ENCODE measurements around the gene ZC2HC1B. TPM values are rescaled to one million over a fixed set of nuclear protein-coding genes. Genes with fewer than 3 reads are reported as not detected.

Gene ZC2HC1B
- total RNA-seq, 1 experiment from 2014 or later = not detected

DNA sequence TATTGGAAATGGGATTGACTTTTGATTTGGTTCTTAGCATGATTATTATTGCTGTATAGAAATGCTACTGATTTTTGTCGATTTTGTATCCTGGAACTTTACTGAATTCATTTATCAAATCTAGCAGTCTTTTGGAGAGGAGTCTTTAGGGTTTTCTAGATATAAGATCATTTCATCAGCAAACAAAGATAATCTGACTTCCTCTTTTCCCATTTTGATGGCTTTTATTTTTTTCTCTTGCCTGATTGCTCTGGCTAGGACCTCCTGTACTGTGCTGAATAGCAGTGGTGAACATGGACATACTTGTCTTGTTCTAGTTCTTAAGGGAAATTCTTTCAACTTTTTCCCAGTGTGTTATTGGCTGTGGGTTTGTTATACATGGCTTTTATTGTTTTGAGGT, 64.6 kb downstream of the ZC2HC1B start:
- Histone ChIP-seq H3K4me1 (replicated peaks) (no peaks in the 10 kb centered on the region), H3K9me3 (replicated peaks) (no peaks in the 10 kb centered on the region), H3K36me3 (no peaks in the 10 kb centered on the region), H3K27me3 (replicated peaks) (no peaks in the 10 kb centered on the region; the same call in 1 of the 2 replicates), H3K4me3 (no peak overlapping the region), H3K27ac (no peak overlapping the region)
- DNase-seq (ENCODE audit: low read depth in 1 of 2, low spot score in 2 of 2) = no peak

DNA sequence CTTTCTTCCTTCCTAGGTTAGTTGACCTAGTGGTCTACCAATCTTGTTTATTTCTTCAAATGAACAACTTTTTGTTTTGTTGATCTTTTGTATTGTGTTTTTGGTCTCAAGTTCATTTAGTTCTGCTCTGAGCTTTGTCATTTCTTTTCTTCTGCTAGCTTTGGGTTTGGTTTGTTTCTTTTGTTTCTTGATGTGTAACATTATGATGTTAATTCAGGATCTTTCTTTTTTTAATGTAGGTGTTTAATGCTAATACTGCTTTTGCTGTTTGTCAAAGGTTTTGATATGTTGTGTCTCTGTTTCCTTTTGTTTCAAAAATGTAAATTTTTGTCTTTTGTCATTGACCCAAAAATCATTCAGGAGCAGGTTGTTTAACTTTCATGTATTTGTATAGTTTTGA, 65.7 kb downstream of the ZC2HC1B start:
- Histone ChIP-seq H3K4me1 (replicated peaks) (no peaks in the 10 kb centered on the region), H3K9me3 (replicated peaks) (no peaks in the 10 kb centered on the region), H3K27ac (no peak overlapping the region), H3K27me3 (replicated peaks) (no peaks in the 10 kb centered on the region; the same call in 1 of the 2 replicates), H3K36me3 (no peaks in the 10 kb centered on the region), H3K4me3 (no peak overlapping the region)
- no peak for DNase-seq (ENCODE audit: low read depth in 1 of 2, low spot score in 2 of 2)

DNA sequence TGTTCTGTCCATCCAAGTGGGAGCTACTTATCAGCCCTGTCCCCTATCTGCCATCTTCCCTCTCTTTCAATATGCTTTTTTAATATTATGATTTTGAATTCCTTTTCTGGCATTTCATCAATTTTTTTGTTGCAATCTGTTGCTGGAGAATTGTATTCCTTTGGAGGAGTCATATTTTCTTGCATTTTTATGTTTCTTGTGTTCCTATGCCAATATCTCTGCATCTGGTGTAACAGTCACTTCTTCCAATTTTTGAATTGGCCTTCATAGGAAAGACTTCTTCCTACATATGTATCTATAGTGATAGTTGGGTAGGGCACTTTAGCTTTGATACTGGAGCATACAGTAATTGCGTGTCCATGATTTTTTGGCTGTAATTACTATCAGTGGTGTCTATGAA, 70.1 kb downstream of the ZC2HC1B start:
- Histone ChIP-seq H3K36me3 (no peaks in the 10 kb centered on the region), H3K27ac (no peak overlapping the region), H3K9me3 (replicated peaks) (no peaks in the 10 kb centered on the region), H3K4me3 (no peak overlapping the region), H3K27me3 (replicated peaks) (peaks cover 3% of the 10 kb centered on the region; the same call in 1 of the 2 replicates), H3K4me1 (replicated peaks) (no peaks in the 10 kb centered on the region)
- DNase-seq (ENCODE audit: low read depth in 1 of 2, low spot score in 2 of 2) = no peak

DNA sequence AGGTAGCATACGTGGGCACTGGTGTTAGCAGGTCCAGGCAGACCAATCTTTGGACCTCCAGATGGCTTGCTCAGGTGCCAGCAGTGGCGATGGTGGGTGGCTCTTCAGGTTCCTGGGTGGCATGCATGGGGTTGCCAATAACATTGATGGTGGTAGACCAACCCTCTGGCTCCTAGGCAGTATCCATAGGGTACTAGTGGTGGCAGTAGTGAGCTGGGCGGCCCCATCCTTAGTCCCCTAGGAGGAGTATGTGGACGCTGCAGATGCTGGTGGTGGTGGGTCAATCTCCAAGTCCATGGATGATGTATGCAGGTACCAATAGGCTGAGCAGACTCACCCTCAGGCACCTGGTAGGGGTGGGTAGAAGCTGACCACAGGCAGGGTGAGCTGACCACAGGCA, 70.6 kb downstream of the ZC2HC1B start:
- H3K4me1 ChIP-seq (replicated peaks) = no peaks in the 10 kb centered on the region
- H3K9me3 ChIP-seq (replicated peaks) = no peaks in the 10 kb centered on the region
- no peak overlapping the region for H3K4me3 ChIP-seq
- H3K27me3 ChIP-seq (replicated peaks) = peaks cover 3% of the 10 kb centered on the region; the same call in 1 of the 2 replicates
- DNase-seq (ENCODE audit: low read depth in 1 of 2, low spot score in 2 of 2) = no peak
- H3K27ac ChIP-seq = no peak overlapping the region
- no peaks in the 10 kb centered on the region for H3K36me3 ChIP-seq

DNA sequence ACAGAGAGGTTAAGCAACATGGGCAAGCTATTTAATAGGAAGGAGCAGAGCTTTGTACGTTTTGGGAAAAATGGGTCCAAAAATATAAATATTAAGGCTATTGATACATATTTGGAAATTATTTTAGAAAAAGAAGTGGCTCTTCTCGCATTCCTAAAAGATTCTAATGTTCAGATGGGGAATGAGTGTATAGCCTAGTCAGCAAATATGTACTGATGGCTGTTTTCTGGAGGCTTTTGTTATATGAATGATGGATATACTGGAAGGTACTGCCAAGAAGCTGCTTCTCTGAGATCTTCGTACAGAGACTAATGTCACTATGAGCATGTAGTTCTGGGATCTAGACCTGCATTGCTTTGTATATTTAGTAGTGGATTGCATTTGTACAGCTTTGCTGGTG, 72.1 kb downstream of the ZC2HC1B start:
- H3K9me3 ChIP-seq (replicated peaks) = no peaks in the 10 kb centered on the region
- DNase-seq (ENCODE audit: low read depth in 1 of 2, low spot score in 2 of 2) = no peak
- peaks cover 3% of the 10 kb centered on the region for H3K27me3 ChIP-seq (replicated peaks)
- H3K4me3 ChIP-seq = no peak overlapping the region
- no peaks in the 10 kb centered on the region for H3K36me3 ChIP-seq
- H3K4me1 ChIP-seq (replicated peaks) = no peaks in the 10 kb centered on the region
- no peak overlapping the region for H3K27ac ChIP-seq

DNA sequence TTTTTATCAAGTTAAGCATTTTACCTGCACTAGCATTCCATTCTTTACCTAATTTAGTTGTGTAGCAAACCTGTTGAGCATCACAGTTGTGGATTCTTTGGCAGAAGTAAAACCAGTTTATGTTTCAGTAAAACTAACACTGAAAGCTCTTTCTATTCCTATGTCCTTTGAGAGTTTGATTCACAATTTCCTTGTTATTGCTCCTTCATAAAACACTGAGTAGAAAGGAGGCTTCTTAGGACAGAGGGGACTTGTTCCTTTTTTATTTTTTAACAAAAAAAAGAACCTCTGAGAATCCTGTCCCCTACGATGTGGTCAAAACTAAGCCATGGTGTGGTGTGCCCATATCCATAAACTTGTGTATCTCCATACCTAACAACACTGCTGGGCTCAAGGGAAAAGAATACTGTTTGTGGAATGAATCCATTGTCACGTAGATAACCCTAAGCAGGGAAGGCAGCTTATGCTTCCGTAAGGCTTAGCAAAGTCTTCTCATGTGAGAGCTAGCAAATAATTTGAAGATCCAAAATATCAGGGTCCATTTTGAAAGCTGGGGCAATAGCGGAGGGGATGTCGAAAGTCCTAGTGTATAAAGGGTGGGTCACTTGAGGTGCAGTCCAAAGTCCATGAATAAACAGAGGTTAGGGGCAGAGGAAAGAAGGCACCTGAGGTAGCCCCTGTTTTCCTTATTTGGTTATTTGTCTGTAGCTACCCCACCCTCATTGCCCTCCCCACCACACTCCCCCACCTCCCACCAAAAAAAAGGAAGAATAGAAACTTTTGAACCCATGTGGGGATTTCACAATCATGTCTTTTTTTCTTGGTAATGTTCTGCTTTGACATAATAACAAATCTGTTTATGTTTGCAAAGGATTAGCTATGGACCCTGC, 72.7 kb downstream of the ZC2HC1B start:
- no peaks in the 10 kb centered on the region for H3K4me1 ChIP-seq (replicated peaks)
- peaks cover 3% of the 10 kb centered on the region for H3K27me3 ChIP-seq (replicated peaks)
- no peaks in the 10 kb centered on the region for H3K9me3 ChIP-seq (replicated peaks)
- H3K4me3 ChIP-seq = no peak overlapping the region
- no peaks in the 10 kb centered on the region for H3K36me3 ChIP-seq
- DNase-seq (ENCODE audit: low read depth in 1 of 2, low spot score in 2 of 2) = no peak
- no peak overlapping the region for H3K27ac ChIP-seq

DNA sequence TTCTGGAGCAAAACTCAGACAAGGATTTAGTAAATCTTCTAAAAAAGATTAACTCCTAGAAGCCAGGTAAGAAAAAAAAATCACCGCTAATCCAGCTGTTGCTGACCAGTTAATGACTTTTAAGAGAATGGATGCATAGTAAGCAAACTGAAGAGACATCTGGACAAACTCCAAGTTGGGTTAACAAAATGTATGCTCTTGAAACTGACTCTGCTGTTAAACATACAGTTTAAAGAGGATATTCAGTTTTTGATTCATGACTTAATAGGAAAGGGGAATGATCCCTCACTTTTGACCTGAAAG, 73.3 kb downstream of the ZC2HC1B start:
- Histone ChIP-seq H3K4me1 (replicated peaks) (no peaks in the 10 kb centered on the region), H3K36me3 (no peaks in the 10 kb centered on the region), H3K4me3 (no peak overlapping the region), H3K27ac (no peak overlapping the region), H3K9me3 (replicated peaks) (no peaks in the 10 kb centered on the region), H3K27me3 (replicated peaks) (peaks cover 3% of the 10 kb centered on the region)
- no peak for DNase-seq (ENCODE audit: low read depth in 1 of 2, low spot score in 2 of 2)

DNA sequence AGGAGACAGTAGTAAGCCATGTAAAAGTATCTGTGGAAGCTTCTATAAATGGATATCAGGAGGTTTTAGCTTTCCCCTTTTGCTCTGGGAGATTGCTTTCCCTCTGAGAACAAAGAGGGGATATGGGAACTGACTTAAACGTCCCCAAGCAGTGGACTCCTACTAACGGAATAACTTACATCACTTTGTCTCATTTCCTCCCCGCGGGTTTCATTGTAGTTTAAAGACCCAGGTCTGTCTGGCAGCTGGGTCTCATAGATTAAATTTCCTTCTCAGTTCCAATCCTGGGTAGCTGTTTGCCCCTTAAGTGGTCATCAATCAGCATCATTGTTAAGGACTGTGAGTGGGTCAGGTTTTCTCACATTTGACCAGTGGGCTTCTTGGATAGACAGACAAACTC, 75.1 kb downstream of the ZC2HC1B start:
- H3K27me3 ChIP-seq (replicated peaks) = peaks cover 3% of the 10 kb centered on the region
- no peak overlapping the region for H3K4me3 ChIP-seq
- H3K9me3 ChIP-seq (replicated peaks) = no peaks in the 10 kb centered on the region
- no peak for DNase-seq (ENCODE audit: low read depth in 1 of 2, low spot score in 2 of 2)
- H3K27ac ChIP-seq = no peak overlapping the region
- no peaks in the 10 kb centered on the region for H3K36me3 ChIP-seq
- H3K4me1 ChIP-seq (replicated peaks) = no peaks in the 10 kb centered on the region

DNA sequence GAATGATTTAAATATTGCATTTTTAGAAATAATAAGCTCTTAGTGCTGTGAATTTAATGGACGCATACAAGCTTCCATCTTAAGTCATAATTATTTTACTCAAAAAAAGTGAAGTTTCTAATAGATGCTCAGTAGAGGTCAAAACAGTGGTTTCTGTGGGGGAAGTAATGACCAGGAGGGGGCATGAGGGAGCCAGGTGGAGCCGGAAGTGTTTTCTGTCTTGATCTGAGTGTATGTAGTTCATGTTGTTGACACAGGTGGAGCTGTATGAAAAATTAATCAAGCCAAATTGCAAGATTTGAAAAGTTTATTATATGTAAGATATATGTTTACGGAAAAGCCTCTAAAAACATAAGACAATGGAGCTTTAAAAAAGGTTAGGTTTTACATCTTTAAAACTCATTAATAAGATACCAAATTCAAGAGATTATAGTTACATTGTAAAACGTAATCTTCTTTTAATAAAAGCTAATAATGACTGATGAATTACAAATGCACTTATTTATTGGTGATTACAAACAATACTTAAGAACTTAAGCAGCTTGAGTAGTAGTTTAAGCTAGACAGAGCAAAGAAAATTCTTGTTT, 75.8 kb downstream of the ZC2HC1B start:
- DNase-seq (ENCODE audit: low read depth in 1 of 2, low spot score in 2 of 2) = peak in 1 of 2 experiments; percentile 48
- Histone ChIP-seq H3K27ac (no peak overlapping the region), H3K4me1 (replicated peaks) (no peaks in the 10 kb centered on the region), H3K4me3 (no peak overlapping the region), H3K27me3 (replicated peaks) (peaks cover 3% of the 10 kb centered on the region), H3K36me3 (no peaks in the 10 kb centered on the region), H3K9me3 (replicated peaks) (no peaks in the 10 kb centered on the region)

DNA sequence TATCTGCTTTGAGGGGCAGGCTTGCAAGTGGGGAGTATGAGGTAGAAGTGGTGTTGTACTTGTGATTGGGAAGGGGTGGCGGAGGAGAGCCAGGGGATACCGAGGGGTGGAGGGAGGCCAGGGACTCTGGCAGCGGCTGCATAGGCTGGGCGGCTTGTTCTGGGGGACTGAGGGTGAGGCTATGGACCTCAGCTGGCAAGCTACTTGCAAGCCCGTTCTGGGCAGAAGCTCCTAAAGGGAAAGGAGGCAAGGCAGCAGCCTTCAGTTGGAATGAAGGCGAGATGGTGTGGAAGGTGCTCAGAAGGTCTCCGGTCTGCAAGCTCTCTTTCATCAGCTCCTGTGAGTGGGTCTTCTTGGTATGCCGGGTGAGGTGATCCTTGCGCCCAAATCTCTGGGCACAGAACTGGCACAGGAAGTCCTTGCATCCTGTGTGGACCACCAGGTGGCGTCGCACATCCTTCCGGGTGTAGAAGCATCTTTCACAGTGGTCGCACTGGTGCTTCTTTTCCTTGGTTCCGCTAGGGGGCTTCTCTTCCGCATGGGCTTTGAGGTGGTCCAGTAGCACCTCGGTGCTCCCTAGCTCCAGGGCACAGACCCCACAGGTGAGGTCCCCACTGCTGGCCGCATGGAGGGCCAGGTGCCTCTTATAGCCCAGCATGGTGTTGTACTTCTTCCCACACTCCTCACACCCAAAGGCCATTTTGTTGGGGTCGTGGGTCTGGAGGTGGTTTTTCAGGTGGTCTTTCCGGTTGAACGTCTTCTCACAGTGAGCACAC, 77.8 kb downstream of the ZC2HC1B start:
- H3K4me1 ChIP-seq (replicated peaks) = no peaks in the 10 kb centered on the region
- no peak overlapping the region for H3K4me3 ChIP-seq
- peak; percentile 54 to 80 for DNase-seq (ENCODE audit: low read depth in 1 of 2, low spot score in 2 of 2)
- no peaks in the 10 kb centered on the region for H3K9me3 ChIP-seq (replicated peaks)
- H3K36me3 ChIP-seq = no peaks in the 10 kb centered on the region
- H3K27me3 ChIP-seq (replicated peaks) = no peaks in the 10 kb centered on the region; the same call in 1 of the 2 replicates
- H3K27ac ChIP-seq = no peak overlapping the region

DNA sequence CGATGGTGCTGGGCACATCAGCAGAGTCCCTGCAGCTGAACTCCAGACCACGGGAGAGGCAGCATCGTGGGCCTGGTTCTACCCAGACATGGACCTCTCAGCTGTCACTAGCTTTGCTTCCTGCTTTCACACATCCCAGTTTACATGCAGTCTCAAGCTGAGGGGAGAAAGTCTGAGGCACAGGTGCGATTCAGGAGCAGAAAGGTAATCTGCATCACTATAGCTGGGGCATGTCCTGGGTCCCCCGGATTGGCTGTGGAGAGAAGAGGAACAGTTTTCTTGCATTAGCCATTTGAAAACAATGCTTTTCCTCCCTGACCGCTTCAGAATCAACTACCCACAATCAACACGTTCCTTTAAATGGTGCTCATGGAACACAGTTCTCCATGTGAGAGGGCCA, 83.9 kb downstream of the ZC2HC1B start:
- Histone ChIP-seq H3K4me3 (no peak overlapping the region), H3K9me3 (replicated peaks) (no peaks in the 10 kb centered on the region), H3K36me3 (no peaks in the 10 kb centered on the region), H3K27me3 (replicated peaks) (no peaks in the 10 kb centered on the region), H3K4me1 (replicated peaks) (peaks cover 15% of the 10 kb centered on the region), H3K27ac (no peak overlapping the region)
- DNase-seq (ENCODE audit: low read depth in 1 of 2, low spot score in 2 of 2) = no peak

DNA sequence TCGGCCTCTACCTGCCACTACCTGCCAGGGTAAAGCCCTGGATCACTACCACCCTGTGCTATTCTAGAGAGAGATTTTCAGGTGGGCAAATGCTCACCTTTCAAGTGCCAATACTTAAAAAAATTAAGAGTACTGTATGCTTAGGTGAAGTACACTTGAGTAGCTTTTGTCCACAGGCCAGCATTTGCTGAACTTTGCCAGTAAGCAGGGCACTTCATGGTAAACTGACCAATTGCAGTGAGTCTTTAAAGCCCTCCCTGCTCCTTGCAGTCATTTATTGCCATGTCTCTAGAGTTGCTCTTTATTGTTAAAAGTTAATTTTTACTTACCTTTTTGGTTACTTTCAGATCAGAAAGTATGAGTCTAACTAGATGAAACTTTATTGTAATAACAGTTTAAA, 85.3 kb downstream of the ZC2HC1B start:
- Histone ChIP-seq H3K9me3 (replicated peaks) (no peaks in the 10 kb centered on the region), H3K36me3 (no peaks in the 10 kb centered on the region), H3K27me3 (replicated peaks) (no peaks in the 10 kb centered on the region), H3K4me3 (no peak overlapping the region), H3K27ac (no peak overlapping the region), H3K4me1 (replicated peaks) (peaks cover 15% of the 10 kb centered on the region)
- no peak for DNase-seq (ENCODE audit: low read depth in 1 of 2, low spot score in 2 of 2)

DNA sequence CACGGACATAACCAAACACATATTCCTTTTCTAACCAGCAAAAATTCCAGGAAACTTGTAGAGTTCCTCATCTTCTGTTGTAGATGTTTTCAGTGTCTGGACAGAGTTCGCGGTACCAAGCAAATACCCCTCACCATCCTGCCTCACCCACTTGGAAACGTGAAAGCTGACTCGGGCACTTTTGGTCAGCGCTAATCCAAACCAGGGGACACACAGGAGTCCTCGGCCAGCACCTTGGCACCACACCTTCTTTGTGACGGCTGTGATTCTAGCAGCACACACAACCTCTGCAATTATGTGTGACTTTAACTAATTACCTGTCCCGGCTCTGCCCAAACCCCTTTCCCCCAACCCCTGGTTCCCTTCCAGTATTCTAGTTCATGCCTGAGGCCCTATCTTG, 85.7 kb downstream of the ZC2HC1B start:
- DNase-seq (ENCODE audit: low read depth in 1 of 2, low spot score in 2 of 2) = no peak
- no peak overlapping the region for H3K27ac ChIP-seq
- H3K4me3 ChIP-seq = no peak overlapping the region
- no peaks in the 10 kb centered on the region for H3K27me3 ChIP-seq (replicated peaks)
- H3K4me1 ChIP-seq (replicated peaks) = peaks cover 15% of the 10 kb centered on the region
- H3K9me3 ChIP-seq (replicated peaks) = no peaks in the 10 kb centered on the region
- no peaks in the 10 kb centered on the region for H3K36me3 ChIP-seq

DNA sequence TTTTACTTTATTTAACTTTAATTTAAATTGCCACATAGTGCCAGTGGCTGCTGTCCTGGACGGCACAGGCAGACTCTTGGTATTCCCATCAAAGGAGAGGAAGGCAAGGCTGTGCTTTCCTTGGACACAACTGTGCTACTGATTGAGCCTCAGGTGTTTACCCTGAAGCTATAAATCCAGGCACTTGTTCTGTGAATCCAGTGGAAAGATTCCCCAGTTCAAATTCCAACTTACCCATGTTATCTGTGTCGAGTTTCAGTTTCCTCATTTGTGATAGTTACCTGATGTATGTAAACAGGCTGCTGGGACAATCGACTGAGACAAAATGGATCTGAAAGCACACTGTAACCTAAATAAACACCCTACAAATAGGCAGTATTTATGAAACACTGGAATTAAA, 86.6 kb downstream of the ZC2HC1B start:
- Histone ChIP-seq H3K9me3 (replicated peaks) (no peaks in the 10 kb centered on the region), H3K4me1 (replicated peaks) (peaks cover 21% of the 10 kb centered on the region), H3K4me3 (no peak overlapping the region), H3K27ac (no peak overlapping the region), H3K27me3 (replicated peaks) (no peaks in the 10 kb centered on the region), H3K36me3 (no peaks in the 10 kb centered on the region)
- no peak for DNase-seq (ENCODE audit: low read depth in 1 of 2, low spot score in 2 of 2)
